SKM-1 (cell line): ENCODE data around the gene NARS2.
A peak's percentile ranks its signal among the peaks of the same experiment; 100 is the strongest.
"Not testable (repeated sequence)": the region's sequence is repeated elsewhere in the genome, so short reads cannot be mapped to it uniquely, and the experiment has no call there.

ENCODE experiments used
- DNase-seq: peaks from one replicate; lab custom pipeline; 2025; ENCODE audit not compliant: unreplicated experiment; lab: John Stamatoyannopoulos, UW

Gene NARS2

DNA sequence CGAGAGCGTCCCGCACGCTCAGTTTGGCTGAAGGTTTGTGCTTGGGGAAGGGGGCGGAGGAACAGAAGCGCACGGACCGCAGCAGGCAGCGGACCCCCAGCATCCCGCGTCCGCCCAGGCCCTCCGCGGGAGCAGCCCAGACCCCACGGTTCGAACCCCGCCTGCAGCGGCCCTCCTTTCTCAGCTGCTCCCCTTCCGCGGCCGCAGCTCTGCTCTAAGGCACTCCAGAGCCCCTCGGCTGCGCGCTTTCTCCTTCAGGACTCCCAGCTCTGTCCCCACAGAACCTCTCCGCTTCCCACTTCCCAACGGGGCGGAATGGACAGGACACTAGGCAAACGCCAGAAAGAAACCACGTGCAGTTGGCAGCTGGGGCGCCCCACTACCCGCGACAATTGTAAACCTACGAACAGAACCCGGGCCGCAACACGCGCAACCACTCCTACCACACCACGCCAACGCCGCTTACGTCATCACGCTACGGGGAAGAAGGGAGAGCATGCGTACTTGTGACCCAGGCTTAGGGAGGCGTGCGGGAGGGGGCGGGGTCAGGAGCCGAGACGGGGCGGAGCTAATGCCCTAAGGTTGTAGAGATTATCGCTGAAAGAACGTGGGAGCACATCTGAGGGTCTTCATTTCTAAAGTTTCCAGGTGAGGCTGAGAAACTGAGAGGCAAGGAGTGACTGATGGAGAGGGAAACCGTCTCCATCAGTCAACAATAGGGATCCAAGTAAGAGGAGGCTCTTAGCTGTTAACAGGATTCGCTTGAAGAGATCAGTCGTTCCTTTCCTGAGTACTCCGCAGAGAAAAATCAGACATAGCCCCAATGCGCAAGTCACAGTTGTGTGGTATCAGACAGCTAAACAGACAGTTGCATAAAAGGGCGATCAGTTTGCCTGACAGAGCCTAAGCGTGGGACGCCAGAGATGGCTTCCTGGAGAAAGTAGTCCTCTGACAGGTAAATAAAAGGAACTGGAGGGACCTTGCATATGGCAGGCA, at the start of gene NARS2:
Gene NARS2 (minus strand): TSS at position 479 of the 996 bp plus-strand sequence. CDS start 376 bp downstream, at position 103.
- DNase-seq = peak; percentile 97

GRCh38 chr11:78622666-78623065, 48.0 kb upstream of the NARS2 start:
- DNase-seq = no peak

DNA sequence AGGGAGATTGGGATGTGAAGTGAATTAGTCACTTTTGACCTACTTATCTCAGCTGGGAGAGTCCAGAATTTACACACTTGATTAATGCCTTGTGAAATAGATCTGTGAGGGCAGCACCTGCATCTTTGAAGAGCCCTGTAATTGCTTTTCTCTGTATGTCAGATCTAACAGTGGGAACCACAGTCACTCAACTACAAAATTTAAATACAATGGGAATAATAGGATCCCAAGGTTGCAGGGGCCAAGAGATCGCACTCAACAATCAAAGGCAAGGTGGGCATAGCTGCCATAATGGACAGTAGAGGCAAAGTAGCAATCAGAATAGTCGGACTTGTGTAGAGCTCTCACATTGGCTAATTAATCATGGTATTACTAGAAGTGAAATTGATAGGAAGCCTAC, 45.5 kb upstream of the NARS2 start:
- no peak for DNase-seq

DNA sequence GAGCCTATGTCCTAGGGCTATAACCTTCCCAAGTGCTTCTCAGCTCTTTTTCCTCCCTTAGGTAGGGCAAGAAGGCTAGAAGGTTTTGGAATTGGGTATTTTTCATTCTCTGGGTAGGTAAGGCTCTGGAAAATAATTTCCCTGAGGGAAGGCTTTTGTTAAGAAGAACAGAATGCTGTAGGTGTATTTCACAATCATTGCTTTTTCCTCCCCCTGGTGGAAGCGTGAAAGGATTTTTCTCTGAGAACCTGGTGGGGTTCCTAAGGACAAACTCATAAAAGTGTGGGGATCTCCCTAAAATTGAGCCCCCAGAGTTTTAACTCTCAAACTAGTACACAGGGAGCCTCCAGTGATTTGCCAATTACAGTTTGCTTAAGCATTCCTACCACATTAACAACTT, 41.1 kb upstream of the NARS2 start:
- DNase-seq = no peak

GRCh38 chr11:78613378-78613813, 38.7 kb upstream of the NARS2 start:
- no peak for DNase-seq

DNA sequence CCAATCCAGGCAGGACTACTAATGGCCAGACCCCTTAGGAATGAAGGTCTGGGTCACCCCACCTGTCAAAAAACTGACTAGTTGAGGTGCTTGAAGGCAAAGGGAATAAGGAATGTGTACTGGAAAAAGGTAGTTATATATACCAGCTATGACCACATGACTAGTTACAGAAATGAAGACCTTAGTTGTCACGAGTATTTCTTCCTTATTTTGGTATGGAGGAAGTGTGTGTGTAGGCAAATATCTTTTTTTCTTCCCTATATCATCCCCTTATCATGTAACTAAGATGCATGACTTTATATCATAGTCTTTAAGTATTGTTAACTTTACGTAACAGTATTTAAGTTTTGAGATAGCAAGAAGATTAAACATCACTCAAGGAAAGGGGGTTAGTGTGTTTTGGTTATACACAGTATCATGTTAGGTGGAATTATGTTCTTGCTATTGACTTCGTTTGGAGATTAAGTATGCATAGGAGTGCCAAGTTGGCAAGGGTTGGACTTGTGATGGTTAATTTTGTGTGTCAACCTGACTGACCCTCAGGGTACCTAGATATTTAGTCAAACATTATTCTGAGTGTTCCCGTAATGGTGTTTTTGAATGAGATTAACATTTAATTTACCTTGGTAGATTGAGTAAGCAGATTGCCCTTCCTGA, 38.2 kb upstream of the NARS2 start:
- DNase-seq = no peak

- DNase-seq = not testable (repeated sequence)
Measured at GRCh38 chr11:78609321-78609720, 34.7 kb upstream of the NARS2 start.

DNA sequence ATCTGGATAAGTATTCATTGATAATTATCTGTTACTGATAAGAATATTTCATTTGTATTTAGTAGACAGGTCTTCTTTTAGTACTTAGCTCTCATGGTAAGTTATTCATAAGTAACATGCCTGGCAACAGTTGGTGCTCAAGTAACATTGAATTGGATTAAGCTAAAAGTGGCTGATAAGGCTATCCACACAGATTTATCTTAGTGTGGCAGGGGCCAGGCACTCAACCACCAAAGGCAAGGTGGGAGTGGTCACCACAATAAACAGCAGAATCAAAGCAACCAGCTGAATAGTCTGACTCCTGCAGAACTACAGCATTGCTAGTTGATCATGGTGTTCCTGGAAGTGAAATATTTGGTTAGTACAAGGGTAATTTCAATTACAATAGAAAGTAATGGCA, 33.0 kb upstream of the NARS2 start:
- no peak for DNase-seq

DNA sequence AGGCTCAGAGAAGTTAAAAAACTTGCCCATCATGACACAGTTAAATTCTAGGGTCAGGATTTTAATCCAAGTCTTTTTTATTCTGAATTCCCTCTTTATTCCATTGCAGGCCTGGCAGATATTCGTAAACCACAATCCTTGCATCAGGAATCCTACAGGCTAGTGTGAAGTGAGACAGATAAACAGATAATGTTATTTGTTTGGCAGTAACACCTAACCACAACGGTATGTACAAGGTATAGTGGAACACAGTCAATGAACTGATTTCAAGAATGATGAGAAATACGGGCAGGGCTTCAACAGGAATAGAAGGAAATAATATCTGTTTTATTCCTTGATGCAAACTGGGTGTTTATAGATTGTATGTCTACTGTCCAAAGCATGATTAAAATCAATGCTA, 32.0 kb upstream of the NARS2 start:
- no peak for DNase-seq

GRCh38 chr11:78605296-78605695, 30.6 kb upstream of the NARS2 start:
- no peak for DNase-seq

- no peak for DNase-seq
Measured at GRCh38 chr11:78603792-78604191, 29.1 kb upstream of the NARS2 start.

GRCh38 chr11:78602771-78603170, 28.1 kb upstream of the NARS2 start:
- DNase-seq = not testable (repeated sequence)

DNA sequence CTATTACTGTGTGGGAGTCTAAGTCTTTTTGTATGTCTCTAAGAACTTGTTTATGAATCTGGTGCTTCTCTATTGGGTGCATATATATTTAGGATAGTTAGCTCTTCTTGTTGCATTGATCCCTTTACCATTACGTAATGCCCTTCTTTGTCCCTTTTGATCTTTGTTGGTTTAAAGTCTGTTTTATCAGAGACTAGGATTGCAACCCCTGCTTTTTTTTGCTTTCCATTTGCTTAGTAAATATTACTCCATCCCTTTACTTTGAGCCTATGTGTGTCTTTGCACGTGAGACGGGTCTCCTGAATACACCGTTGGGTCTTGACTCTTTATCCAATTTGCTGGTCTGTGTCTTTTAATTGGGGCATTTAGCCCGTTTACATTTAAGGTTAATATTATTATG, 26.4 kb upstream of the NARS2 start:
- not testable (repeated sequence) for DNase-seq

GRCh38 chr11:78597579-78597978, 22.9 kb upstream of the NARS2 start:
- DNase-seq = not testable (repeated sequence)

GRCh38 chr11:78595436-78596130, 20.9 kb upstream of the NARS2 start:
- no peak for DNase-seq

DNA sequence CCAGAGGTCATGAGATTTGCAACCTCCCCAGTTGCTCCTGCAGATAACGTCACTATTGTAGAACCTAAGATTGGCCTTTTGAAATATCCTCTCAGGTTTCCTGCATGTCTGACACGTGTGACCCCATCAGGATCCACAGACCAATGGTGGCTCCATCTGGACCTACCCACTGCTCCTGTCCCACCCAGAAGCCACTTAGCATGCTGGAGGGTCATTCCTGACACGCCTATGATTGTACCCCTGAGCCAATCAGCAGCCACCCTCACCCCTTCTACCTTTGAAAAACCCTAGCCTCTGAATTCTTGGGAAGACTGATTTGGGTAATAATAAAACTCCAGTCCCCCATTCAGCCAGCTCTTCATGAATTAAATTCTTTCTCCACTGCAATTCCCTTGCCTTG, 20.1 kb upstream of the NARS2 start:
- DNase-seq = no peak

DNA sequence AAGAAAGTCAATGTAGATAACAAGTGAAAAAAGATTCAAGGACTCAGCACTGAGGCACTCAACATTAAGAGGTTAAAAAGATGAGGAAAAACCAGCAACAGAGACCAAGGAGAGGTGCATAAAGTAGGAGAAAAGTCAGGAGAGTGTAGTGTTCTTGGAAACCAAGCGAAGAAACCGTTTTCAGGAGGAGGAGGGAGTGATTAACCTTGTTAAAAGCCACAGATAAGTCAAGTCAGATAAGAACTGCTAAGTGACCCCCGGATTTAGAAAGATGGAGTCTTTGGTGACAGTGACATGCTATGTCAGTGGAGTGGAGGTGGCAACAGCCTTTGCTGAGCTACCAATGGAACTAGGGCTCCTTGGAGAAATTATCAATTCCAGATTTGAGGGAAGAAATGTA, 13.9 kb upstream of the NARS2 start:
- no peak for DNase-seq

DNA sequence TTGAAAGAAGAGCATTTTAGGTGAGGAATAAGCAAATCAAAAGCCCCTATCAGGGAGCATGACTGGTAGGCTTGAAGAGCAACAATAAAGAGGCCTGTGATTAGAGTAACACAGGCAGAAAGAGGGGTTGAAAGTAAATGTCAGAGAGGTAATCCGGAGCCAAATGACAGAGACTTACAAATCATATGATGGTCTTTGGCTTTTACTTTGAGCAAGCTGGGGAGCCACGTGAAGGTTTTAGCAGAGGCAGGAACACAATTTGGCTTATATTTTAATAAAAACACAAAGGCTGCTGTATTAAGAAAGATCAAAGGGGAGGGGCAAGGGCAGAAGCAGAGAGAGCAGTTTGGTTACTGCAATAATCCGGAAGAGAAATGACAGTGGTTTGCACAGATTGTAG, 12.8 kb upstream of the NARS2 start:
- no peak for DNase-seq

- DNase-seq = peak; percentile 31
Measured at GRCh38 chr11:78586452-78587046, 11.9 kb upstream of the NARS2 start.

- DNase-seq = no peak
Measured at GRCh38 chr11:78583889-78584288, 9.2 kb upstream of the NARS2 start.

GRCh38 chr11:78577495-78577894, 2.8 kb upstream of the NARS2 start:
- DNase-seq = no peak
